Tibial nerve (tissue), 4 donors: Measurements from ENCODE around the gene SAMD10. TPM values are rescaled to one million over a fixed set of nuclear protein-coding genes. Genes with fewer than 3 reads are reported as not detected.

Experiments used
- DNase-seq, 2 donors: peaks; one replicate each; pipeline ENCODE4 v3.0.0-alpha.2; 2019; ENCODE audit warnings: low spot score in 2 of 2
- H3K27ac ChIP-seq, 4 donors: fragments of 200-600 bp; sonication (generic) in 3 of 4; one replicate each; pipeline ENCODE4 v1.5.1; 2017 to 2019; ENCODE audit warnings: mild to moderate bottlenecking in 1 of 4
- H3K27me3 ChIP-seq, 2 donors: fragments of 200-600 bp; sonication (generic) in 1 of 2; one replicate each; pipeline versions ENCODE4 v1.5.1 to v1.6.0; 2017 to 2019
- H3K36me3 ChIP-seq, 3 donors: fragments of 200-600 bp; sonication (generic); one replicate each; pipeline ENCODE4 v1.5.1; 2018 to 2019
- H3K4me1 ChIP-seq, 4 donors: fragments of 200-600 bp; sonication (generic) in 3 of 4; one replicate each; pipeline ENCODE4 v1.5.1; 2017 to 2019
- H3K4me3 ChIP-seq, 4 donors: fragments of 200-600 bp; sonication (generic) in 3 of 4; one replicate each; pipeline ENCODE4 v1.5.1; 2017 to 2019; ENCODE audit warnings: mild to moderate bottlenecking in 1 of 4, moderate library complexity in 1 of 4
- H3K9me3 ChIP-seq, 4 donors: fragments of 200-600 bp; sonication (generic) in 3 of 4; one replicate each; pipeline ENCODE4 v1.5.1; 2017 to 2019
- EP300 ChIP-seq, 2 donors: sonication (generic); formaldehyde crosslinking; IDR thresholded peaks; one replicate each; pipeline ENCODE4 v1.6.1; 2017; ENCODE audit warnings: antibody characterized with exemption in 2 of 2, mild to moderate bottlenecking in 1 of 2
- POLR2A ChIP-seq, 2 donors: fragments of 450-650 bp; IDR thresholded peaks; one replicate each; pipeline ENCODE4 v1.6.1; 2017; ENCODE audit warnings: antibody characterized with exemption in 2 of 2, mild to moderate bottlenecking in 2 of 2, moderate library complexity in 2 of 2
- WGBS, 2 donors: methylation state at CpG; one replicate each; pipeline ENCODE4 v1.1.5; 2018; 5-methylcytosine and 5-hydroxymethylcytosine counted together
- total RNA-seq, 4 donors: library from RNA; depleted of rRNA; stranded (reverse); fragments of >200 nt; gene quantifications; one replicate each; pipeline ENCODE4 v1.1.0, GENCODE V29; 2016
- TF ChIP-seq, protein P1 (sequence below), 5 experiments: fragments of 200-600 bp in 3 of 5; fragments of 450-650 bp in 2 of 5; sonication (generic) in 3 of 5; IDR thresholded peaks; one replicate each; pipeline ENCODE4 v1.5.1; 2016 to 2019; ENCODE audit warnings: antibody characterized with exemption in 5 of 5, mild to moderate bottlenecking in 3 of 5, moderate library complexity in 2 of 5

The SAMD10 gene
- total RNA-seq, 4 donors from 2014 or later, result 1.3 to 5.1 (median 2.8) TPM

DNA sequence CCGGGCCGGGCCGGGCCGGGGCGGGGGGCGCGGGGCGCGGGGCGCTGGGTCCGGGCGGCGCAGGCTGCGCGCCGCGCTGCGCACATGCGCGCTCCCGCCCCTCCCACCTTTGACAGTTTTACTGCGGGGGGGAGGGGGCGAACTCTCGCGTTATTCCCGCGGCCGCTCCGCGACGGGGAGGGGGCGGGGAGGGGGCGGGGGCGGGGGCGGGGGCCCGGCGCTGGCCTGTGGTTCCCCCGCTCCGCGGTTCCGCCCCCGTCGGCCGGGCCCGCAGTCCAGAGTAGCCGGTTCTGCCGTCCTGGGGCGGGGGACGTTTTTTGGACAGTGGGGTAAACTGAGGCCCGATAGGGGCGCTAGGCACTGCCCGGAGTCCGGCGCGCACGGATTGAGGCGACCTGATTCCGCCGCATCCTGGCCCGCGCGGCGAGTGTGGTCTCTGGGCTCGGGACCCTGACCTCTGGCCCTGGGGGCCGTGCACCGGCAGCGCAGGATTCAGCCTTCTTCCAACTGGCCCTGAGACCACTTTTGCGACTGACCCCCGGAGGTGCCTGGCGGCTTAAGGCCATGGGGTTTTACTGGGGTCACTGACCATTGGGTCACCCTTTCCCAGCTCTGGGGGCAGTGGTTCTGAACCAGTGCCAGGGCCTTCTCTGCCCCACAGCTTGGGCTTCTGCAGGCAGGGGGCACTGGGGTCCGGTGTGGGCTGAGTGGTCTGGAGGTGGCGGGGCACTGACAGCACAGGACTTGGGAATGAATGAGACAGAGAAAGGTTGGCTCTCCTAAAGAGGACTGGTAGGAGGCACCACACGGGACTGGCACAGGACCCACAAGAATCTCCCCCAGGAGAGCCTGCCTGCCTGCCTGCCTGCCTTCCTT, 9.4 kb downstream of the SAMD10 start, which contains the start of gene ZNF512B:
ZNF512B (minus strand) TSS at position 93 of the 876 bp plus-strand sequence. CDS start 1,980 bp downstream, outside the sequence.
- peaks cover 0 to 25% (median 0%) of the 10 kb centered on the region in 3 donors for H3K36me3 ChIP-seq
- H3K27ac ChIP-seq, result peak within 1 kb of the TSS; percentile 68 to 86 (median 72)
- DNase-seq, result no peak
- H3K27me3 ChIP-seq, result no peaks in the 10 kb centered on the region
- H3K4me1 ChIP-seq, result peaks cover 0 to 41% (median 12%) of the 10 kb centered on the region in 4 donors
- no peaks in the 10 kb centered on the region for H3K9me3 ChIP-seq
- H3K4me3 ChIP-seq, result peak within 1 kb of the TSS; percentile 40 to 73 (median 51)
- TF ChIP-seq, protein P1, sequence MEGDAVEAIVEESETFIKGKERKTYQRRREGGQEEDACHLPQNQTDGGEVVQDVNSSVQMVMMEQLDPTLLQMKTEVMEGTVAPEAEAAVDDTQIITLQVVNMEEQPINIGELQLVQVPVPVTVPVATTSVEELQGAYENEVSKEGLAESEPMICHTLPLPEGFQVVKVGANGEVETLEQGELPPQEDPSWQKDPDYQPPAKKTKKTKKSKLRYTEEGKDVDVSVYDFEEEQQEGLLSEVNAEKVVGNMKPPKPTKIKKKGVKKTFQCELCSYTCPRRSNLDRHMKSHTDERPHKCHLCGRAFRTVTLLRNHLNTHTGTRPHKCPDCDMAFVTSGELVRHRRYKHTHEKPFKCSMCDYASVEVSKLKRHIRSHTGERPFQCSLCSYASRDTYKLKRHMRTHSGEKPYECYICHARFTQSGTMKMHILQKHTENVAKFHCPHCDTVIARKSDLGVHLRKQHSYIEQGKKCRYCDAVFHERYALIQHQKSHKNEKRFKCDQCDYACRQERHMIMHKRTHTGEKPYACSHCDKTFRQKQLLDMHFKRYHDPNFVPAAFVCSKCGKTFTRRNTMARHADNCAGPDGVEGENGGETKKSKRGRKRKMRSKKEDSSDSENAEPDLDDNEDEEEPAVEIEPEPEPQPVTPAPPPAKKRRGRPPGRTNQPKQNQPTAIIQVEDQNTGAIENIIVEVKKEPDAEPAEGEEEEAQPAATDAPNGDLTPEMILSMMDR (IDR thresholded peaks at IDR 0.05), result no peak
- TF ChIP-seq EP300 (IDR thresholded peaks at IDR 0.05), result no peak
- TF ChIP-seq POLR2A (IDR thresholded peaks at IDR 0.05), result no peak
- WGBS, 2 donors, result 3 to 5% methylated on average over 25 to 36 of the region's 73 CpGs

DNA sequence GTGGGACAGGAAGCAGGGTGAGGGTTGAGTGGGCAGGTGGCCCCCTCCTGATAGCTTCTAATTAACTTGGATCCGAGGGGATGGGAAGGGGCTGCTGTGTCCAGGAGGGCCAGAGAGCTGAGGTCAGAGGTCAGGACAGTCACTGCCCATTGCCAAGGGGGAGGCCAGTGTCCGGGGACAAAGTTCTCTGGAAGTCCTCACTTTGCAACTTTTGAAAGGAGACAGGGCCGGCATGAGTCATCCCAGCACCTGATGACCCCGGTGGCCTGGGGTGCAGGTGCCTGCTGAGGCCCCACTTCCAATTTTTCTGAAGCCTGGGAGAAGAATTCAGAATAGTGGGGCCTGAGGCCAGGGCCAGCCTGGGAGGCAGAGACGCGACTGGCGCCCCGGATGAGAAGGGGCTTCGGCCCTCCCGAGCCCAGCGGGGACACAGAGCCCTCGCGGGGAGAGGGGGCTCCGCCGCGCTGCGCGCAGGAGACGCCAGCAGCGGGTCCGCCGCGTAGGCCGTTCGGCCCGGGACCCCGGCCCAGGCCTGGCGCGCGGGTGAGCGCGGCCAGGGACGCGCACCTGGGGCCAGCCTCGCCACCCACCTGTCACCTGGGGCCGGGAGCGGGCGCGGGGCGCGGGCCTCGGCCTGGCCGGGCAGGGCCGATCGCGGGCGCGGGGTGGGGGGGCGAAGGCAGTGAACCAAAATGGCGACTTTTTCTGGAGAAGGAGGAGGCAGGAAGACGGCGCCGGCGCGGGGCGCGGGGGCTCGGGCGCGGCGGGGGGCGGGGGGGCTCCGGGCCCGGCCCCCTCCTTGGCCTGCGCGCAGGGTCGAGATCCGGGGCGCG, 10.3 kb downstream of the SAMD10 start:
- DNase-seq, result no peak
- TF ChIP-seq, protein P1 (IDR thresholded peaks at IDR 0.05), result no peak

DNA sequence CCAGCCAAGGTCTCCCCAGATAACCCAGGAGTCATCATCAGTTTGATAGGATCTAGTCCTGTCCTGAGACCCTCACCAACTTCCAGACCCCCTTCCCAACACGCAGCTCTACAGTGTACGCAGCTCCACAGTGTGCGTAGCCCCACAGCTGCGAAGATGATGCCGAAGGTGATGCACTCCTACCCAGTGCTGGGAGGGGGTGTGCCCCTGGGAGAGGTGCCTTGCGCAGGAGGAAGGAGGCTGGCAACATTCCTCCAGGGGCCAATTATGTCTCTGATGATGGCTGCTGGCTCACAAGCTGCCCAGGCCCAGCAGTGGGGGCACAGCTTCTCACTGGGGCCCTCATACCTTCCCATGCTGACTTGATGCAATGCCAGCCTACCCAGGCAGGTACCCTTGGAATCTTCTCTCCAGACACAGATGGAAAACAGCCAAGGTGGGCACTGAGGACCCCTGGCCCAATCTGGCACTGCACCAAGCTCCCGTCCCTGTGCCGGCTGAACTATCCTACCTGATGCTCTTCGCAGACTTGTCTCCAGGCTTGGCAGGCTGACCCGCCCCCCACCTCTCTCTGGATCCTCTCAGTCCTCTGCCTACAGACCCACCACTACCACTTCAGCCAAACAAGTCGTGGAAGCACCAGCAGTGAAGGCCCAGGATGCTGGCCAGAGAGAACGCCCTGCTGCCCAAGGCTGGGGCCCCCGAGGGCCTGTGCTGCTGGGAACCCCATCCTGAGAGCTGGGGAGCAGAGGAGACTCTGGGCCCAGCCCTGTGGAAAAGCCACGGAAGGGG, 11.1 kb downstream of the SAMD10 start:
- peaks cover 0 to 27% (median 7%) of the 10 kb centered on the region in 4 donors for H3K4me1 ChIP-seq
- peaks cover 0 to 38% (median 0%) of the 10 kb centered on the region in 3 donors for H3K36me3 ChIP-seq
- DNase-seq, result no peak
- TF ChIP-seq, protein P1 (IDR thresholded peaks at IDR 0.05), result no peak
- TF ChIP-seq EP300 (IDR thresholded peaks at IDR 0.05), result no peak
- no peak for TF ChIP-seq POLR2A (IDR thresholded peaks at IDR 0.05)
- WGBS, 2 donors, result 69 to 76% methylated on average over 13 to 14 of the region's 14 CpGs
- no peaks in the 10 kb centered on the region for H3K27me3 ChIP-seq
- peak overlapping the region in 2 of 4 donors; percentile 50 to 73 for H3K4me3 ChIP-seq
- no peaks in the 10 kb centered on the region for H3K9me3 ChIP-seq
- peak overlapping the region in 2 of 4 donors; percentile 75 to 86 for H3K27ac ChIP-seq

More for the DNA sequence above, 10.3 kb downstream of the SAMD10 start:
- 0 to 11% methylated on average over 8 to 17 of the region's 70 CpGs for WGBS, 2 donors
- Histone ChIP-seq H3K4me3 (peak overlapping the region; percentile 40 to 73 (median 51)), H3K9me3 (no peaks in the 10 kb centered on the region), H3K27ac (peak overlapping the region; percentile 68 to 86 (median 72)), H3K4me1 (peaks cover 0 to 35% (median 10%) of the 10 kb centered on the region in 4 donors), H3K27me3 (no peaks in the 10 kb centered on the region), H3K36me3 (peaks cover 0 to 30% (median 0%) of the 10 kb centered on the region in 3 donors)

DNA sequence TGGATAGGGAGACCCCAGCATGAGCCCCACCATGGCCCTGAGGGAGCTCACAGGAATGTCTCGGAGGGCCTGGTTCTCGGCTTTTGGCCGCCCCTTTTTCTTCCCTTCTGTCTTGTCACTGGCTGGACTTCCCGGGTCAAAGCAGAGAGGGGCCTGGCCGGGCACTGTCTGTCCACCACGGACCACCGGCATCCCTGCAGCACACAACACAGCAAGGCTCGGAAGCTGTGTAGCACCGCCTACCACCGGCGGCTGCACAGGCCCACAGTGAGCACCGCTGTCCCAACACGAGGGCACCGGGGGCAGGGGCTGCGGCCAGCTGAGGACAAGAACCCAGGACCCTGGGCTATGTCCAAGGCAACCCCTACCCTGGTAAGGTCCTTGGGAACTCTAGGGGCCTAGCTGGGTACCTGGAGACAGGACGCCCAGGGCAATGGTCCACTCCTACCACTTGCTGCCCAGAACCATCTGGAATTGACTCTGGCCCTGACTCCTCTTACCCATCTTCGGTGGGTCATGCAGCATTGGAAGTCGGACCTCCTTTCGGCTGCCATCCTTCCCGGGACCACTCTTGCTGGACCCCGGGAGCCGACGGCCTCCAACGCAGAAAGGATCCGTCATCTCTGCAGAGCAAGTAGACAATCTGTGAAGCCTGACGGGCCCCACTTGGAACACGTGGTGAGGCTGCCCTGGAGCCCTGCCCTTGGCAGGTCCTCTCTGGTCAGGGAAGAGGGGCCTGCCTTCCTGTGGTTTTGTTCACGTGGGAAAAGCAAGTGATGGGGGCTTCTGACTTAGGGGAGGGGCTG, 11.9 kb downstream of the SAMD10 start:
- 78 to 97% methylated on average over 19 to 28 of the region's 28 CpGs for WGBS, 2 donors
- Histone ChIP-seq H3K9me3 (no peaks in the 10 kb centered on the region), H3K27ac (no peak overlapping the region), H3K4me1 (peaks cover 0 to 26% (median 7%) of the 10 kb centered on the region in 4 donors), H3K4me3 (no peak overlapping the region), H3K27me3 (no peaks in the 10 kb centered on the region), H3K36me3 (peaks cover 0 to 46% (median 0%) of the 10 kb centered on the region in 3 donors)
- no peak for TF ChIP-seq POLR2A (IDR thresholded peaks at IDR 0.05)
- TF ChIP-seq, protein P1 (IDR thresholded peaks at IDR 0.05), result no peak
- no peak for TF ChIP-seq EP300 (IDR thresholded peaks at IDR 0.05)
- no peak for DNase-seq
